IPS DF 19.7 (cell line): Measurements from ENCODE around the gene IQCH.

Experiments used
- DNase-seq: peaks from one replicate; pipeline ENCODE4 v3.0.0-alpha.2; 2013; ENCODE audit warnings: low read depth, low spot score

IQCH gene

GRCh38 chr15:67524235-67524634, 269.6 kb downstream of the IQCH start:
- no peak for DNase-seq

DNA sequence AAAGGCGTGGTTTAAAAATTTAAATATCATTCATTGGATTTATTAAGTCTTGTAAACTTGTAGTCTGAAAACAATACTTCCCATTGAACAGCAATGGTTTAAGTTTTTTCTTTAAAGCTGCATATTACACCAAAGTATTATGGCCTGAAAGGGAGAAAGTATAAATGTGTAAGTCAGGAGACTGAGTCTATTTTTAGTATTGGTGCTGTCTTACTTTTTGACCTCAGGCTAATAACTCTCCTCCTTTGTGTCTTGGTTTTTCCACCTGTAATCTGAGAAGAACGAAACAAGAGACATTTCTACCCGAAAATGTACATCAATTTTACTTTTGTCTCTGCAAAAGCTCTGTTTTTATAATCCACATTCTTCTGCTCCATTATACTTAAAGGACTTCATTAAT, 273.9 kb downstream of the IQCH start:
- no peak for DNase-seq

DNA sequence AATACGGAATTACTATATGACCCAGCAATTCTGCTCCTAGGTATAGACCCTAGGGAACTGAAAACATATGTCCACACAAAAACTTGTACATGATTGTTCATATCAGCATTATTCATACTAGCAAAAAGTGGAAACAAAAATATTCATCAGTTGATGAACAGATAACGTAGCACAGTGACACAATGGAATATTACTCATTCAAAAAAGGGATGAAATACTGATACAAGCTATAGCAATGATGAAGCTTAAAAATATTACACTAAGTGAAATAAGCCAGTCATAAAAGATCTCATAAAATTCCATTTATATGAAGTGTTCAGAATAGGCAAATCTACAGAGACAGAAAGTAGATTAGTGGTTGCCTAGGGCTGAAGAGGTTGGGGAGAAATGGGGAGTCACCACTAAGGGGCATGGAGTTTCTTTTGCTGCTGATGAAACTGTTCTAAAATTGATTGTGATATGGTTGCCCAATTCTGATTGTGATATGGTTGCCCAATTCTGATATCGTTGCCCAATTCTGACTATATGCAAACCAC, 276.9 kb downstream of the IQCH start:
- DNase-seq = no peak

- DNase-seq = no peak
Measured at GRCh38 chr15:67533873-67534272, 279.3 kb downstream of the IQCH start.

DNA sequence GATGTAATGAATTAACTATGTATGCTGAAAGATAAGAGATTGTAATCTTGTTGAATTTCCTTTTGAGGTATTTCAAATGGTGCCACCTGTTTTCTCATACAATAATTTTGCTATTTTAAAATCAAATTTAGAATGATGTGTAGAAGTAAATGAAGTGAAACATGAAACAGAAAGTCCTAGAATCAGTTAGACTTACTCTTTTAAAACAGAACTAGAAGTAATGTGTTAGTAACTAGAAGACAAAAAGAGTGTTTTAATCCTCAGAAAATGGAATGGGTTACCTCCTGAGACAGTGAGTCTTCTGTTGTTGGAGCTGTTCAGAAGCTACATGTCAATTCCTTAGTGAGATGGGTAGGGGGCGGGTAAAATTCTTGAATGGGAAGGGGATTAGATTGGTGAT, 279.8 kb downstream of the IQCH start:
- DNase-seq = no peak

DNA sequence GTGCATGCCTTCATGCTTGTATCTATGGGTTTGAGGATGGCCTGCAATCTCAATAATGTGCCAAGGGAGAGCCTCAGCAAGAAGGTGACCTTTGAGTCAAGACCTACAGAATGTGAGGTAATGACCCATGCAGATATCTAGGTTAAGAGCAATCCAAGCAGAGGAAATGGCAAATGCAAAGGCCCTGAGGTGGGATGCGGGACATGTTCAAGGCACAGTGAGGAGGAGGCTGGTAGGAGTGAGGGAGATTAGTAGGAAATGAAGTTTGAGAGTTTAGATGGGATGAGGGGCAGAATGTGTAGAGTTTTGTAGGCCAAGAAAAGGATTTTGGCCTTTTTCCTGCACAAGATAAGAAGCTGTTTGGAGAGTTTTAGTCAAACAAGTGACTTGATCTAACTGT, 283.2 kb downstream of the IQCH start:
- no peak for DNase-seq

GRCh38 chr15:67542420-67543347, 288.1 kb downstream of the IQCH start, which contains the start of gene MAP2K5:
Gene MAP2K5 (plus strand): TSS chr15:67542703. CDS start chr15:67543336, 633 bp downstream.
- no peak for DNase-seq

DNA sequence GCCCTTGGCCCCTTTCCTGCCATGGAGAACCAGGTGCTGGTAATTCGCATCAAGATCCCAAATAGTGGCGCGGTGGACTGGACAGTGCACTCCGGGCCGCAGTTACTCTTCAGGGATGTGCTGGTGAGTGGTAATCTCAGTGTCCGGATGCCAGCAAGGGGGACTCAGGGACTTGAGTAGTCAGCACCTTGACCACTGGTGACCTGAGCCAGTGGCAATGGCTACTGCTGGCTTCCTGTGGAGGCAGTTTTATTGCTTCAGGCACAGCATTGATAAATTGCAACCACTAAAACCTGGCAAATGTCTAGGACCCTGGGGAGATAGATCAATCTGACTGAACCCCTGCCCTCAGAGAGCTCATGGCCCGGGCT, 288.7 kb downstream of the IQCH start:
- DNase-seq = no peak

- no peak for DNase-seq
Measured at GRCh38 chr15:67544475-67544874, 289.9 kb downstream of the IQCH start.

DNA sequence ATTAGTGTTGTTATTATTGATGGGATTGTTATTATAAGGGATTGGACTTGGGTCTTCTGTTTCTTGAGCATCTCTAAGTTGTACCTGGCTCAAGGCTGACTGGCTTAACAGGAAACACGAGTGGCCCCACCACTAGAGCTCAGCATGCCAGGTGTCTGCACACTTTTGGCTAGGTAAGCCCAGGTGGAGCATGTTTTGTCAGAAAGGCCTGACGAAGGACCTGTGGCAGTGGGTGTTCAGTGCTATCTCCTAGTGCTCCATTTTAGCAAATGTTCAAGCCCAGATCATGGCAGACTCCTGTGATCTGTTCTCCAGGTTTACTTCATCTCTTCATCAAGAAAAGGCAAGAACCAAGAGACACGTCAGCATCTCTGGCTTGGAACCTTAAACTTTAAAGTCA, 291.3 kb downstream of the IQCH start:
- DNase-seq = no peak

DNA sequence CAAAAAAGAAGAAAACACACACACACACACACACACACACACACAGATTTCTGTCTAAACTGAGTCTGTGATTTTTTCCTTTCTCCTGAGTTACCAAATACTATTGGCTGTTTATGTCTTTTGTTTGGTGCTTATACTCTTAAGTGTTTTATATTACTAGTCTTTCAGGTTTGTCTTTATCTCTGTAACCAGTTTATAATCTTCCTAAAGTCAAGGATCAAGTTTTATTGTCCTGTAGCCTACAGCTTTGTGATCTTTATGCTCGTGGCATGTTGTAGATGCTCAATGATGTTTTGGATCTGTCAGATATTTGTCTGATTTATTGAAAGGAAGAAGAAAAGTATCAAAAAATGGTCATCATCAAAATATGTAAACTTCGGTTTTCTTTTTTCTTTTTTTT, 292.5 kb downstream of the IQCH start:
- DNase-seq = no peak

DNA sequence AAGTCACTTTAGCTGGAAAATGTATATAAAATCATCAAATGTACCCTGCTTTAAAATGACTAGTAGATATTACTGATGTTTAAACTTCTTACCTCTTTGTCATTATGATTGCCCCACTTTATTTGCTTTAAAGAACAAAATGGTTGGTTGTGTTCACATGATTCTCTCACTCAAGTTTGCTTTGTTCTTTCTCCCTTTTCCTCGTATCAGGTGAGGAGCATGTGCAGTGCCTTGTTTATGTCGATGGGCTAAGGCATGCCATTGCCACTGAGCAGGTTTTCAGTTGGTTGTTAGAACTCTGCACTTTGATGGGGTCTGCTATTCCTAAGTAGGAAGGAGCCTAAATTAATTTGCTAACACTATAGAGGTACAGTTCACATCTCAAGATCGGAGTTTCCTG, 293.2 kb downstream of the IQCH start:
- no peak for DNase-seq

DNA sequence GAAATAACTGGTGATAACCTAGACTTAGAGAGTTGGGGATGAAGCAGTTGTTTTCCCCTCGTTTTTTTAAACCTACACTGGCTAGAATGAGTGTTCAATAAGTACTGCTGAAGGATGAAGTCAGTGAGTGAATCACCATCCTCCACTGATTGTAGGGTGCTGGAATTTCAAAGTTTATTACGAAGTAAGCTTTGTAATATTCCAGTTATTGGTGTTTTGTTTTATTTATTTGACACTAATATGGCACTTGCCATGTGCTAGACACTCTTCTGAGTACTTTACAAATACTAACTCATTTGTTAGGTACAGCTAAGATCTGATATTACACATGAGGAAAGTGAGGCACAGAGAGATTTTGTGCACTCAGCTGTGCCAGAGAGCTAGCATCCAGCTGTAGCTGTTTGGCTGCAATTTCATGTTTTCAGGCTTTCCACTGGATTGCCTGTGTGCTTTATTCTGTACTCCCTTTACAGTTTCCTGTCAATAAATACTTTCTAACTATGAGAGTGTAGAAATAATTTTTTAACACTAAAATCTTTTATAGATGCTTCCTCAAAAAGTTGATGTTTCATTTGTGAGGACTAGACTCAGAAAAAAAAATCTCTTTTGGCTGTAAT, 293.8 kb downstream of the IQCH start:
- DNase-seq = no peak

GRCh38 chr15:67548862-67549651, 294.5 kb downstream of the IQCH start:
- peak; percentile 78 for DNase-seq

- no peak for DNase-seq
Measured at GRCh38 chr15:67549736-67550135, 295.1 kb downstream of the IQCH start.

DNA sequence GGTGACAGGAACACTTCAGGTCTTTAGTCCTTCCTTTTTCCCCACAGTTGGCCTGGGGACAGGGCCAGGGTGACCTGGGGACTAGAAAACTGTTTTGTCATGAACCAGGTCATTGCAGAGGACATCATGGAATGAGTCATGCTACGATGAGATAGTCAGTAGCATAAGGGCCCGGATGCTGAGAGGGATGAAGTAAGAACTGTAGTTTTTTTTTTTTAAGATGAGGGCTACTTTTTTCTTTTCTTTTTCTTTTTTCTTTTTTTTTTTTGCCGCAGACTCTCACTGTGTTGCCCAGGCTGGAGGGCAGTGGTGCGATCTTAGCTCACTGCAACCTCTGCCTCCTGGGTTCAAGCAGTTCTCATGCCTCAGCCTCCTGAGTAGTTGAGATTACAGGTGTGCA, 295.9 kb downstream of the IQCH start:
- no peak for DNase-seq

- DNase-seq = no peak
Measured at GRCh38 chr15:67551207-67551743, 296.7 kb downstream of the IQCH start.
